Neural crest cell (in vitro differentiated cells): ENCODE measurements around the gene CACNA1E. TPM values are rescaled to one million over a fixed set of nuclear protein-coding genes. Genes with fewer than 3 reads are reported as not detected.

Experiments
- DNase-seq: peaks from one replicate; pipeline ENCODE4 v3.0.0; 2021; ENCODE audit warnings: low read depth, mixed read lengths, low spot score
- H3K27ac Mint-ChIP-seq: one replicate; pipeline ENCODE4 v1.8.0; 2021; ENCODE audit warnings: mild to moderate bottlenecking, mixed read lengths; ENCODE audit not compliant: unreplicated experiment
- H3K27me3 Mint-ChIP-seq: 2 replicates; pipeline ENCODE4 v1.8.0; 2021; ENCODE audit warnings: low read depth, mild to moderate bottlenecking, mixed read lengths
- H3K36me3 Mint-ChIP-seq: 2 replicates; pipeline ENCODE4 v1.8.0; 2021; ENCODE audit warnings: low read depth, mild to moderate bottlenecking, mixed read lengths
- H3K4me1 Mint-ChIP-seq: 2 replicates; pipeline ENCODE4 v1.8.0; 2021; ENCODE audit warnings: mixed read lengths
- H3K4me3 Mint-ChIP-seq: one replicate; pipeline ENCODE4 v1.8.0; 2021; ENCODE audit warnings: mild to moderate bottlenecking, mixed read lengths
- H3K9me3 Mint-ChIP-seq: 2 replicates; pipeline ENCODE4 v1.8.0; 2021; ENCODE audit warnings: mixed read lengths
- total RNA-seq: library from RNA; stranded (reverse); gene quantifications from 2 replicates; pipeline ENCODE4 v1.2.1, GENCODE V29; 2021
- TF ChIP-seq, protein P1 (sequence below): fragments of 200-600 bp; sonication (generic); conservative IDR thresholded peaks from 2 replicates; pipeline ENCODE4 v1.5.0; 2021; ENCODE audit warnings: antibody characterized with exemption, mild to moderate bottlenecking

The CACNA1E gene
- total RNA-seq, 1 donor from 2014 or later: 1.3 TPM

DNA sequence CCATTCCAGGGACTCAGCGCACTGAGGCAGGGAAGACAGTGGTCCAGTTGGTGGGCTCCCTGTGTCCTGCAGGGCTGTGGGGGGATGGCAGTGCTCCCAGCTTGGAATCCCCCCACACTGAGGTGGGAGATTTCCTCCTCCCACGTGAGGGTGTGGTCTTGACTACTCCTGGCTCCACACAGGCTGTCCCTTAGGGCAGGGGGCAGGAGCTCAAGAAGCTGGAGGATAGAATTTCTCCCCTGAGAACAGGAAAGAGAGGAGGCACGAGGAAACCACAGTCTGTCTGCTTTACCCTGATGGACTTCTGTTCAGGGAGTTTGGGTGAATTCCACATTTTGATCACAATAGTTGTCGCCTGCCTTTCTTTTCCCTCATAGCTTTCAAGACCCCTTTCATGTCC lies 62.1 kb downstream of the CACNA1E start:
- no peaks in the 10 kb centered on the region for H3K36me3 Mint-ChIP-seq
- DNase-seq: no peak
- H3K4me1 Mint-ChIP-seq: no peaks in the 10 kb centered on the region
- peaks cover 22% of the 10 kb centered on the region for H3K27me3 Mint-ChIP-seq
- TF ChIP-seq, protein P1, sequence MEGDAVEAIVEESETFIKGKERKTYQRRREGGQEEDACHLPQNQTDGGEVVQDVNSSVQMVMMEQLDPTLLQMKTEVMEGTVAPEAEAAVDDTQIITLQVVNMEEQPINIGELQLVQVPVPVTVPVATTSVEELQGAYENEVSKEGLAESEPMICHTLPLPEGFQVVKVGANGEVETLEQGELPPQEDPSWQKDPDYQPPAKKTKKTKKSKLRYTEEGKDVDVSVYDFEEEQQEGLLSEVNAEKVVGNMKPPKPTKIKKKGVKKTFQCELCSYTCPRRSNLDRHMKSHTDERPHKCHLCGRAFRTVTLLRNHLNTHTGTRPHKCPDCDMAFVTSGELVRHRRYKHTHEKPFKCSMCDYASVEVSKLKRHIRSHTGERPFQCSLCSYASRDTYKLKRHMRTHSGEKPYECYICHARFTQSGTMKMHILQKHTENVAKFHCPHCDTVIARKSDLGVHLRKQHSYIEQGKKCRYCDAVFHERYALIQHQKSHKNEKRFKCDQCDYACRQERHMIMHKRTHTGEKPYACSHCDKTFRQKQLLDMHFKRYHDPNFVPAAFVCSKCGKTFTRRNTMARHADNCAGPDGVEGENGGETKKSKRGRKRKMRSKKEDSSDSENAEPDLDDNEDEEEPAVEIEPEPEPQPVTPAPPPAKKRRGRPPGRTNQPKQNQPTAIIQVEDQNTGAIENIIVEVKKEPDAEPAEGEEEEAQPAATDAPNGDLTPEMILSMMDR: no peak
- H3K27ac Mint-ChIP-seq: no peak overlapping the region
- no peak overlapping the region for H3K4me3 Mint-ChIP-seq
- no peaks in the 10 kb centered on the region for H3K9me3 Mint-ChIP-seq

GRCh38 chr1:181548497-181548896 lies 65.2 kb downstream of the CACNA1E start:
- TF ChIP-seq, protein P1: no peak
- no peak overlapping the region for H3K4me3 Mint-ChIP-seq
- H3K9me3 Mint-ChIP-seq: no peaks in the 10 kb centered on the region
- no peak overlapping the region for H3K27ac Mint-ChIP-seq
- H3K27me3 Mint-ChIP-seq: peaks cover 24% of the 10 kb centered on the region
- no peaks in the 10 kb centered on the region for H3K36me3 Mint-ChIP-seq
- H3K4me1 Mint-ChIP-seq: peaks cover 13% of the 10 kb centered on the region
- DNase-seq: no peak

GRCh38 chr1:181551249-181551648 lies 67.9 kb downstream of the CACNA1E start:
- peak; percentile 14 for DNase-seq
- H3K4me3 Mint-ChIP-seq: no peak overlapping the region
- peaks cover 13% of the 10 kb centered on the region for H3K4me1 Mint-ChIP-seq
- no peak overlapping the region for H3K27ac Mint-ChIP-seq
- no peaks in the 10 kb centered on the region for H3K9me3 Mint-ChIP-seq
- H3K36me3 Mint-ChIP-seq: no peaks in the 10 kb centered on the region
- H3K27me3 Mint-ChIP-seq: peaks cover 22% of the 10 kb centered on the region
- TF ChIP-seq, protein P1: no peak

GRCh38 chr1:181551754-181552153 lies 68.4 kb downstream of the CACNA1E start:
- TF ChIP-seq, protein P1: no peak

GRCh38 chr1:181554465-181554864 lies 71.1 kb downstream of the CACNA1E start:
- peaks cover 13% of the 10 kb centered on the region for H3K27me3 Mint-ChIP-seq
- TF ChIP-seq, protein P1: no peak
- H3K4me3 Mint-ChIP-seq: no peak overlapping the region
- H3K36me3 Mint-ChIP-seq: no peaks in the 10 kb centered on the region
- no peak for DNase-seq
- H3K4me1 Mint-ChIP-seq: peaks cover 13% of the 10 kb centered on the region
- H3K9me3 Mint-ChIP-seq: no peaks in the 10 kb centered on the region
- no peak overlapping the region for H3K27ac Mint-ChIP-seq

More at GRCh38 chr1:181551754-181552153, 68.4 kb downstream of the CACNA1E start:
- Mint-ChIP-seq H3K36me3 (no peaks in the 10 kb centered on the region), H3K27ac (no peak overlapping the region), H3K9me3 (no peaks in the 10 kb centered on the region), H3K4me1 (peaks cover 13% of the 10 kb centered on the region), H3K27me3 (peaks cover 17% of the 10 kb centered on the region), H3K4me3 (no peak overlapping the region)
- no peak for DNase-seq

DNA sequence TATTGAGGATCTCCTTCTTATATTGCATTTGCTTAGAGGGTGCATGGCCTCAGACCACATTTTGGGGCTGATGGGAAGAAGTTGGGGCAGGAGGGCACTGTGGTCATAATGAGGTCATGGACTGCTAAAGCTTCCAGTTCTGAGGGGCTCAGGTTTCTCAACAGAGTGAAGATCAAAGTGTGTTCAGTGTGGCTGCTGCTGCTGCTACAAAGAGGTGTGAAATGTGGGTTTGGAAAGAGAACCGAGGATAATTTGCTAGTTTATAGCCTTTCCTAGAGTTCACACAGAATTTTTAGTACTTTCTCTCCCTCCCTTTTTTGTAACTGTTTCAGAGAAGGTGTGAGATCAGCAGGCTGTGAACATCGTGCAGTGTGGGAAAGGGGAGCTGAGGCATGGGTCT lies 73.3 kb downstream of the CACNA1E start:
- DNase-seq: no peak
- Mint-ChIP-seq H3K27me3 (peaks cover 9% of the 10 kb centered on the region), H3K4me3 (no peak overlapping the region), H3K4me1 (peaks cover 5% of the 10 kb centered on the region), H3K27ac (no peak overlapping the region), H3K36me3 (no peaks in the 10 kb centered on the region), H3K9me3 (no peaks in the 10 kb centered on the region)
- TF ChIP-seq, protein P1: no peak
